ENCODE results near the gene CACNA1C. TPM values are rescaled to one million over a fixed set of nuclear protein-coding genes. Genes with fewer than 3 reads are reported as not detected.

The CACNA1C gene
- total RNA-seq, 1 donor from 2014 or later, result 102 TPM

DNA sequence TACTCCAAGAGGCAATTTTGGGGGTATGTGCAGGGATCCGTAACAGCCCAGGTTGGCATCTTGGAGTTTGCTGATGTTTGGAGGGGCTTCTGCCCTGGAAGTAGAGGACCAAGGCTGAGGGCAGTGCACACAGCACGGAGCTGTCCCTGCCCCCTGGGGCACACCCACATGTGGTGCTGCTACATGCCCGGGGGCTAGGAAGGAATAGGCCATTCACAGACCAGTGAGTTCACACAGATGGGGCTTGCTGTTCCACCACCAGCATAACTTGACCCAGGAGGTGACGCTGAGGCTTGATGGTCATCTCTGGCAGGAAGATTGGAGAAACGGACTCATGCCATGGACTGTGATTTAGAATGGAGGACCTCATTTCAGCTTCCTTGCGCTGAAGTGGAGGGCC, 510.9 kb downstream of the CACNA1C start:
- DNase-seq (ENCODE audit: low spot score in 2 of 2), result no peak
- intact Hi-C loops (cut with DNase I), result no loop called here
- no peak overlapping the region for H3K4me3 ChIP-seq
- no peaks in the 10 kb centered on the region for H3K27me3 ChIP-seq
- H3K9me3 ChIP-seq, result no peaks in the 10 kb centered on the region
- H3K27ac ChIP-seq, result no peak overlapping the region
- TF ChIP-seq, protein P1, sequence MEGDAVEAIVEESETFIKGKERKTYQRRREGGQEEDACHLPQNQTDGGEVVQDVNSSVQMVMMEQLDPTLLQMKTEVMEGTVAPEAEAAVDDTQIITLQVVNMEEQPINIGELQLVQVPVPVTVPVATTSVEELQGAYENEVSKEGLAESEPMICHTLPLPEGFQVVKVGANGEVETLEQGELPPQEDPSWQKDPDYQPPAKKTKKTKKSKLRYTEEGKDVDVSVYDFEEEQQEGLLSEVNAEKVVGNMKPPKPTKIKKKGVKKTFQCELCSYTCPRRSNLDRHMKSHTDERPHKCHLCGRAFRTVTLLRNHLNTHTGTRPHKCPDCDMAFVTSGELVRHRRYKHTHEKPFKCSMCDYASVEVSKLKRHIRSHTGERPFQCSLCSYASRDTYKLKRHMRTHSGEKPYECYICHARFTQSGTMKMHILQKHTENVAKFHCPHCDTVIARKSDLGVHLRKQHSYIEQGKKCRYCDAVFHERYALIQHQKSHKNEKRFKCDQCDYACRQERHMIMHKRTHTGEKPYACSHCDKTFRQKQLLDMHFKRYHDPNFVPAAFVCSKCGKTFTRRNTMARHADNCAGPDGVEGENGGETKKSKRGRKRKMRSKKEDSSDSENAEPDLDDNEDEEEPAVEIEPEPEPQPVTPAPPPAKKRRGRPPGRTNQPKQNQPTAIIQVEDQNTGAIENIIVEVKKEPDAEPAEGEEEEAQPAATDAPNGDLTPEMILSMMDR (IDR thresholded peaks at IDR 0.05), result no peak
- H3K36me3 ChIP-seq, result peaks cover 27 to 40% of the 10 kb centered on the region in 2 donors
- no peaks in the 10 kb centered on the region for H3K4me1 ChIP-seq

DNA sequence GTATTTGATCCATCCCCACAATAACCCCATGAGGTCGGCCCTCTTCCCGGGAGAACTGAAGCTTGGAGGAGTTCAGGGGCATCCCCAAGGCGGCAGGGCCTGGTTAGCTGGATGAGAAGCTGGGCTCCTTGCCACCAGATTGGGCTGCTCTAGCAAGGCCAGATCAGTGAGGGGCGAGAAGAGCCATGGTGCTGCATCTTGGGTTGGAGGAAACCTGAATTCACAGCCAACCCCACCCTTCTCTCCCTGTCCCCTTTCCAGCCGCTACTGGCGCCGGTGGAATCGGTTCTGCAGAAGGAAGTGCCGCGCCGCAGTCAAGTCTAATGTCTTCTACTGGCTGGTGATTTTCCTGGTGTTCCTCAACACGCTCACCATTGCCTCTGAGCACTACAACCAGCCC, 513.4 kb downstream of the CACNA1C start:
- Histone ChIP-seq H3K9me3 (no peaks in the 10 kb centered on the region), H3K27ac (no peak overlapping the region), H3K4me3 (no peak overlapping the region), H3K36me3 (peaks cover 27 to 41% of the 10 kb centered on the region in 2 donors), H3K4me1 (no peaks in the 10 kb centered on the region), H3K27me3 (no peaks in the 10 kb centered on the region)
- TF ChIP-seq, protein P1 (IDR thresholded peaks at IDR 0.05), result no peak
- no peak for DNase-seq (ENCODE audit: low spot score in 2 of 2)
- intact Hi-C loops (cut with DNase I), result no loop called here

DNA sequence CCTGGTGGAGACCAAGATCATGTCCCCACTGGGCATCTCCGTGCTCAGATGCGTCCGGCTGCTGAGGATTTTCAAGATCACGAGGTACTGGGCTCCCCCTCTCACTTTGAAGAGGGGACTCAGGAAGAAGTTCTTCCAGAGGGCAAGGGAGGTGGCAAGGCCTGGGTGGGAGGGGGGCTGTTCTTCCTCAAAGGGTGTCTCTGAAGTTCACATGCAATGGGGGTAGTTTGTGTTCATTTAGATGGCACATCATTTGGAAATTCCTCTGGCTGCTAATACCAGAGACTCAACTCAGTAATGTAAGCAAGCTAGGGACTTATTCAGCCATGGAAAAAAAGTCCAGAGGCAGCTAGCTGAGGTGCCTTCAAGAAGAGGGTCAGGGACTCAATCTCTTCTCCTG, 514.9 kb downstream of the CACNA1C start:
- Histone ChIP-seq H3K27ac (no peak overlapping the region), H3K27me3 (no peaks in the 10 kb centered on the region), H3K9me3 (no peaks in the 10 kb centered on the region), H3K4me1 (no peaks in the 10 kb centered on the region), H3K36me3 (peaks cover 27 to 41% of the 10 kb centered on the region in 2 donors), H3K4me3 (no peak overlapping the region)
- intact Hi-C loops (cut with DNase I), result no loop called here
- no peak for DNase-seq (ENCODE audit: low spot score in 2 of 2)
- TF ChIP-seq, protein P1 (IDR thresholded peaks at IDR 0.05), result no peak

DNA sequence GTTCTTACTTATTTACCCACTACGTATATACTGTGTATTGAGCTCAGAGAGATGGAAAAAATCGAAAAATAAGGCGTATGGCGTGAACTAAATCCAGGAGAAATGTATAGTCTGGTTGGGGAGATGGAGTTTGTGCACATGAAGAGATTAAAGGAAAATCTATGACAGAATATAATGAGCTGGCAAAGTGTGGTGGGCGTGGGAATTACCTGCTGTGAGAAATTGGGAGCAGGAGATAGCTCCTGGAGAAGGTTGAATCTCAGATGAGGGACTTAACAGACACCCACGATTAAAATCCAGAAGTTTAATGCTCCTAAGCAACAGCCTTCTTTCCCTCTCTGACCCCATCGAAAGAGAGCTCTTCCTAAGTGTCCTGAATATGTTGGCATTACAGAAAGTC, 517.8 kb downstream of the CACNA1C start:
- H3K36me3 ChIP-seq, result peaks cover 28 to 49% of the 10 kb centered on the region in 2 donors
- H3K9me3 ChIP-seq, result no peaks in the 10 kb centered on the region
- TF ChIP-seq, protein P1 (IDR thresholded peaks at IDR 0.05), result no peak
- intact Hi-C loops (cut with DNase I), result no loop called here
- no peak for DNase-seq (ENCODE audit: low spot score in 2 of 2)
- H3K27me3 ChIP-seq, result no peaks in the 10 kb centered on the region
- H3K27ac ChIP-seq, result no peak overlapping the region
- H3K4me1 ChIP-seq, result no peaks in the 10 kb centered on the region
- H3K4me3 ChIP-seq, result no peak overlapping the region

DNA sequence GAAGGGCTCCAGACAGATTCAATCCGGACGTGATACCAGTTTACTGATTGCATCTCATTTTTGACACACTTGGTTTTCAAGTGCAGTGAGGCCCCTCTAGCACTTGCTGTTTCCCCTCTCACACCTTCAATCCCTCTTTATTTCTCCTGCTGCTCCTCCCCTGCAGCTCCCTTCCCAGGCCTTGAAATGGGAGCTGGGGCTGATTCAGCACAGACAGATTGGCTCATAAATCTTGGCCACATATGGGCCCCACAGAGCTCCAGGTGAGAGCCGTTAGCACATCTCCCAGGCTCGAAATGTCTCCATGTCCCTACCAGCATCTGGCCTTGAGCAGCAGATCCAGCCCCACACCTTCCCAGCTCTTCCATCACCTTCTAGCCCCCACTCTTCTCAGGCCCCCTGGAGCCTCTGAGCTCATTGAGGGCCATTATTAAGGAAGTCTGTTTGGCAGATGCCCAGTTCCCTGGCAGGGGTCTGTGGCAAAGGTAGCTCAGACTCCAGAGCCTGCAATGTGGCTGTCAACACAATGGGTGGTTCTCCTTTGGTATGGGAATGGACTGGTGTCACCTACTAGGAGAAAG, 521.7 kb downstream of the CACNA1C start:
- no peaks in the 10 kb centered on the region for H3K27me3 ChIP-seq
- H3K27ac ChIP-seq, result no peak overlapping the region
- H3K4me3 ChIP-seq, result no peak overlapping the region
- no peaks in the 10 kb centered on the region for H3K9me3 ChIP-seq
- no peaks in the 10 kb centered on the region for H3K4me1 ChIP-seq
- H3K36me3 ChIP-seq, result peaks cover 15 to 30% of the 10 kb centered on the region in 2 donors
- DNase-seq (ENCODE audit: low spot score in 2 of 2), result no peak
- TF ChIP-seq, protein P1 (IDR thresholded peaks at IDR 0.05), result no peak
- intact Hi-C loops (cut with DNase I), result no loop called here

DNA sequence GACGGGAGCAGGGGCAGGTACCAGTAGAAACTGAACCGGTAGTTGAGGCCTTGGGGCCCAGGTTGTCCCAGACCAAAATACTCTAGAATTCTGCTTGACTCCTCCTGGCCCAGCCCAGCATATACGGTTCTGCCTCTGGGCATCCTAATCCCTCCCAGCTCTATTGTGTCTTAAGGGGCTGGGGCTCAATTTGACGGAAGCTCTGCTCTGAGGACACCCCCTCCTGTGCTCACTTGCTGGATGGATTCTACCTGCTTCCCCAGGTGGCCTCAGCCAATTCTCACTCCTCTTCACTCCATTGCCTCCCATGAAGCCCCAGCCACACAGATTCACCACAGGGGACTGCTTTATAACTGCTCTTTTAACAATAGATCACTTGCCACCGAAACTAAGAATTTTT, 522.5 kb downstream of the CACNA1C start:
- Histone ChIP-seq H3K9me3 (no peaks in the 10 kb centered on the region), H3K4me3 (no peak overlapping the region), H3K4me1 (no peaks in the 10 kb centered on the region), H3K27me3 (no peaks in the 10 kb centered on the region), H3K27ac (no peak overlapping the region), H3K36me3 (peaks cover 15 to 26% of the 10 kb centered on the region in 2 donors)
- TF ChIP-seq, protein P1 (IDR thresholded peaks at IDR 0.05), result no peak
- DNase-seq (ENCODE audit: low spot score in 2 of 2), result no peak
- intact Hi-C loops (cut with DNase I), result no loop called here
